HG03571 (cell line): ENCODE results near the gene ASB7.
"Not testable (repeated sequence)": the region's sequence is repeated elsewhere in the genome, so short reads cannot be mapped to it uniquely, and the experiment has no call there.

Experiments
- ATAC-seq: cut with Tn5 transposase; IDR thresholded peaks from one replicate; pipeline ENCODE4 v1.9.1; 2021; ENCODE audit not compliant: unreplicated experiment

ASB7 gene

DNA sequence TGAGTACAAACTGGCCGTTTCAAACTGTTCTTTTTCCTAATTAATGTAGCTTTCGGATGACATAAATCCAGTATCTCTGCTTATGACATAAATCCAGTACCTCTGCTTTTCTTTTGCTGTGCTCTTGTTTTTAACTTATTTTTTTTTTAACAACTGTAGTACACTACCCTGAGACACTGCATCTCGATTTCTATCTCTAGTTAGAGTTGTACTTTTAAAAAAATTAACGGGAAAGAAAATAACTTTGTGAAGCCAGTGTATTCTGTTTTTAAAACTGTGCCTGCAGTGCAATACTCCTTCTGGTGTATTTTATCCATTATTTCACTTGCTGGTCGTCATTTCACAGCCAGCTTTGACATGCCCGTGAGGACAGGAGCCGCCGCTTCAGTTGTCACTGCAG, 46.6 kb downstream of the ASB7 start:
- no peak for ATAC-seq

DNA sequence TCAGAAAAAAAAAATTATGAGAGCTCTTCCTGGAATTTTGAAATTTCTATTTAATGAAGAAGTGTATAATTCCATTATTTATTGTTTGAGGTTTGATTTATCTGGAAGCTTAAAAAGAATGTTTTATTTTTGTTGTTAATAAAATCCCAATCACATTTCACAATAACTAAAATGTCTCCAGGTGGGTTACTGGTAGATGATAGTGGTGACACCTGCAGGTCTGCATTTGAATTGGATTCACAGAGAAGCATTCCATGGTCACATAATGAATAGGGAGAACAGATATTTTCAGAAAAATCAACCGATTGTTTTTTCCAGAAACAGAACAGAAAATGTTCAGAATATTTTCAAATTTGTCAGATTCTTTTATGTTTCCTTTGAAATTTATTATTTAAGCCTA, 48.3 kb downstream of the ASB7 start:
- ATAC-seq: no peak

DNA sequence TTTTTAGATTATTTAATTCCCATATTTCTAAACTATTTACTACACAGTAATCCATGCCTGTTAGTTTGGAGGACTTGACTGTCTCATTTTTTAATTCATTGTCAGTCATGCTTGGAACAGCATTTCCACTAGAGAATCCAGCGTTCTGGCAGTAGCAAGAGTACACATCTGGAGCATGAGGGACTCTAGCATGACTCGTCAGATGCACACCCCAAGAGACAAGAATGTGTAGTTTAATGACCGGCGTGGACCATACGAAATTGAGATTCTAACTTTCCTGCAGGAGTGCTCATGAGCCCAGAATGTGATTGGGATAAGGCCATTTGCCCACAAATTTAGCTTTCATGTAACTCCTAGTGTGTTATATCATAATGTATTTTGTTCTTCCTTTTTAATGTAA, 48.9 kb downstream of the ASB7 start:
- ATAC-seq: no peak

DNA sequence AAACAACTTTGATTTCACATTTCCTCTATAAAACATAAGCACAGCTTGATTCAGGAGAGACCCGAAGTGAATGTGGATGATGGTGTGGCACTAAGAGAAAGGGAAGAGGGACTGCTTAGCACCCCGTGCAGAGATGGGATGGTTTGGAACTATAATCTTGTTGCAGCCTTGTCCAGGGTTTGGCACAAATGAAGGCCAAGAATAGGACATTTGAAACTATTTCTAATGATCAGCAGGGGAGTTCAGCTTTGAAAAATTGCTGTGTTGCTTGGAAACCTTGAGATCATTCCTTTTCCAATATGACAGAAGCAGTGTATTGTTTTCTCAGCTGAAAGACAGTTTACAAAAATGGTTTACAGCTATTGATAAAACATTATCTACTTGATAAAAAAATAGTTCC, 49.7 kb downstream of the ASB7 start:
- ATAC-seq: no peak

DNA sequence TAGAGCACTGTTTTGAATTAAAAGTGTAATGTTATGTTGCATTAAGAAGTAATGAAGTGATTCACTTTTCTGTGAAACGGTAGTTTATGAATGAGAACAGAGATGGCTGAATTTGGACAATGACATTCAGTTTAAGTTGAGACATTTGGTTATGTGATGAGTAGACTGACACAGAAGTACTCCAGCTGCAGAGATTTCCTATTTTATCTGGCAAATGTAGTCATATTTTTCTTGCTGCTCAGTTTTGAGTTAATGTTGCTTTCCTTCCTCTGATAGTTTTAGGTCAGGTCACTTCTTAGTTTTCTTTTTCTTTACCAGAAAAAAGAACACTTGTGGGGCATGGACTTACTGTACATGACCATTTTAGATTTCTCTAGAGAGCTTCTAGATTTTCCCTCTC, 51.2 kb downstream of the ASB7 start:
- ATAC-seq: no peak

DNA sequence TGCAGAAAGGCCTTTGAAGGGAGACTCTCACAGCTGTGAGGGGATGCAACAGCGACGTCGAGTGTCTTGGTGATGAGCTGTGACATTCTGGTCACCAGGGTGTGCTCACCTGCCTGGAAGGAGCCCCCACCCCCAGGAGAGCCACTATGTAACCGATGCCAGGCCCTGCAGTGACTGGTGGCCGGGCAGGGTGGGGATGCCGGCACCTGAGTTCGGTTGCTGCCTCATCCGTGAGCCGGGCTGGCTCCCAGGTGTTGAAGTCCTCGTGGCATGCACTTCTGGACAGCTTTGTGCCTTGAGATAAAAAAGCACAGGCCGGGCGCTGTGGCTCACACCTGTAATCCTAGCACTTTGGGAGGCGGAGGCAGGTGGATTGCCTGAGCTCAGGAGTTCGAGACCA, 56.5 kb downstream of the ASB7 start:
- ATAC-seq: no peak

DNA sequence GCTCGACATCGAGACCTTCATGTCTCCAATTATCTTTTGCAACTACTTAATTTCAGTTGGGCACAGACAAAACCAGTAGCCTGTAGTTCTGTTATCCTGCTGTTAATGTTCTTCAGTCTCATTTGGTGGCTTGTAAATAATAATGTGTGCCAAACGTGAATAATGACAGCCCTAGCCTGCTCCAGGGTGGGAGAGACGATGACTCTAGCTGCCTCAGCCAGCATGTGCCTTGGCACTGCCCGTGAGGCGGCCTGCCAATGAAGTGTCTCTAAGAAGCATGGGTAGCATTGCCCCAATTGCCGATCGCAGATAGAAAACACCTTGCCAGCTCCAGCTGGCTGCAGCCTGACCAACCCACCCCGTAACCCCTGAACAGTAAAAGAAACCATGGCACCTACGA, 58.8 kb downstream of the ASB7 start:
- ATAC-seq: no peak

DNA sequence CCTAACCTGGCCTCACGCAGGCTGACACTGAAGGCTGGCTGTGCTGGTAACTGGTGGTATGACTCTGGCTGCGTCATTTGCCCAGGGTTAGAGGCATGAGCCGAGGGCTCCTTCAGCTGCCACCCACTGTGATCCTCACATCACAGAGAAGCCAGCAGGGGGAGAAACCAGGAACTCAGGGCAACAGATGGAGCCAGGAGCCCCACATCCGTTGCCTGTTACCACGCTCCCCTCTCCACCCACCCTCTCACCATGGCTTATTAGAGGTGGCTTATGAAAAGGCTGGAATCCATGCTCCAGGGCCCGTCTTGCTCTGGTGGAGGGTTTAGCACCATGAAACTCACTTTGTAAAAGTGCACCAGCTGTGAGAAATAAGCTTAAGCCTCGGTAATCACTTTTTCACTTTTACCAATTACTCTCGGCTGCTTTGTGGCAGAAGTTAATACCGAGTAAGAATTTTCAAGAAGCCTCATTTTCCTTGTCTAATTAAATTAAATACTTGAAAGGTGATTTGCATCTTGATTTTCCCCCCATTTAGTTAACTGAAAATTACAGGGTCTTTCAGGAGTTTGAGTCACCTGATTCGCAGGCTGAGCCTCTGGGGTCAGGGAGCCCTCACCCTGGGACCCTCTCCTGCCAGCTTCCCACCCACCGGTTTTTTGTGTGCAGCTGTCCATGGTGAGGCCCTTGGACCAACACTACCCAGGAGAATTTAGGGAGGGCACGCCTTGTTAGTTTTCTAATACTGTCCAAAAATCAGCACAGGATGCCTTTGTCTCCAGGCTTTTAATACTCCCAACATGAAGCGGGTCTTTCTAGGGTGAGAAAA, 60.9 kb downstream of the ASB7 start:
- no peak for ATAC-seq

DNA sequence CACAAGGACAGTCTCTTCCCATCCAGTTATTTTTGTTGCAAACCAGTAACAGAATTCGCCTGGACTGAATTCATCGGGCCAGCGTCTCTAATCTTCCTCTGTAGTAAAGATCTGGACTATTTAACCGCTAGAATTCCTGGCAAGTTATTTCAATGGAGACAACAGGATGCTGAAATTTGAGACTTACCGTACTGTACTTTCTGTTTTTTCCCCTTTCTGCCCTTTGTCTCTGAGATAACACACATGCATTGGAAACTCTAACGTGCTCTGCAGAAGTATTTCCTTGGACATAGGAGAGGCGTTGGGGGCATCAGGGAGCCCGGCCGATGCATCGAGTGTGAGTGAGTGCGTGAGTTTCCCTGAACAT, 61.5 kb downstream of the ASB7 start:
- no peak for ATAC-seq

DNA sequence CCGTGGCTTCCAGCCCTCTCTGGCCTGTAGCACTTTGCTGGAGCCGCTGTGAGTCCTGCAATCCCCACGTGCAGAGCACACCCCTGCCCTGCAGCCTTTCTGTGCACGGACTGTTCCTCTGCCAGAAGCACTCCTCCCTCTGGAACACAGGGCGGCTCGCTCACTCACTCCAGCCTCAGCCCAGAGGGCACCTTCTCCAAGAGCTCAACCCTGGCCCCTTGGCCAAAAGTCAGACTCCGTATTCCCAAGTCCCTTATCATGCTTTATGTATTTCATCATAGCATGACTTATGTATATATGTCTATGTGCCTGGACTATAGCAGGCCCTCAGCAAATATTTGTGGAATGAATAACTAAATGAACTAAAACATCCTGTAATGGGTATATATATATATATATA, 63.2 kb downstream of the ASB7 start:
- no peak for ATAC-seq

DNA sequence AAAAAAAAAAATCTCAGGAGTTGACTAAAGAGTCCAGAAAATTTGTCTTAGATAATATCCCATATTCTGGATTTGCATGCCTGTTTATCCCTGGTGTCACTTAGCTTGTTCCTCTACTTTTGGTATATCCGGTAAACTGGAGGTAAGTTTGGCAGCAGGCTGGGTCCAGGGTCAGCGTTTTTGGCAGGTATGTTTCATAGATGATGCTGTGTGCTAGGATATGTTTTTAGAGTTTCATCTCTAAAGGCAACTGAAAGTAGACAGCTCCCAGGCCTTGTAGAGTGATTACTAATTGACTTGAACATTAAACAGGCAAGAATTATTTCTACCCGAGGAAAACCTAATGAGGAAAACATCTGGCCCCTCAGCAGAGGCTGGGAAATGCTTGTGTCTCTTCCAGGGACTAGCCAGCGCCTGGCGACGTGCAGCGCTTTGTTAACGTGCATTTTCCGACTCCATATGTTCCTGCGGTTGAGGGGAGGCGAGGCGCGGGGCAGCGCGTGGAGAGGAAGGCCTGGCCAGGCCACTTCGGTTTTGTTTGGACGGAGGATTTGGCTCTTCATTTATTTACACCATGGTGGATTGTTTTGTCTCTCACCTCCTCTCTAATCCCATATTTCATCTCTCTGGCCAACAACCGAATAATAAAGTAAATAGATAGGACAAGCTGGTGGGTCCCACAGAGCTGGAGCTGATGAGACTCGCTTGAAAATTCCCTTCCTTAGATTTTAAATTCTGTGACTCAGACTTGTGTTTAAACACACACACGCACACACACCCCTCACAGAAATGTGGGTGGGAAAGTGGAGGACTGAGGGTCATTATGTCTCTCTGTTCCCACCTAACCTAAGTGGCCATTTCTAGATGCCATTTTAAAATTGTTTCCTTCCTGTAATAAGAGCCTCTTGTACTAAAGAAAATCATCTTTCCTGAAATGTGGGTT, 65.3 kb downstream of the ASB7 start:
- ATAC-seq: no peak

DNA sequence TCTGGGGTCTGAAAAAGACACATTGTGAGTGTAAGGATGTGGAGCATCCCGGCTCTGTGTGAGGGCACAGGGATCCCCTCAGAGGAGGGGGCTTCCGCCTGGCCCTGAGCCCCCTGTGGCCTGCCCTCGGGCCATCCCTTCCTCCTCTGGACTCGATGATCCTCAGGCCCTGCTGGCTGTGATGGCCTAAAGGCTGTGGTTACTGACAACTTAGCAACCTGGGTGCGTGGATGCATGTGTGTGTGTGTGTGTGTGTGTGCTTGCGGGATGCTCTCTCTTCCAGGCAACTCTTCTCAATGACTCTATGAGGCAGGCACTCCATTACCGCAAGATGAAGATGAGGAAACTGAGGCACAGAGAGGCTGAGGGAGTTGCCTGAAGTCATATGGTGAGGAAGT, 66.0 kb downstream of the ASB7 start:
- ATAC-seq: no peak

DNA sequence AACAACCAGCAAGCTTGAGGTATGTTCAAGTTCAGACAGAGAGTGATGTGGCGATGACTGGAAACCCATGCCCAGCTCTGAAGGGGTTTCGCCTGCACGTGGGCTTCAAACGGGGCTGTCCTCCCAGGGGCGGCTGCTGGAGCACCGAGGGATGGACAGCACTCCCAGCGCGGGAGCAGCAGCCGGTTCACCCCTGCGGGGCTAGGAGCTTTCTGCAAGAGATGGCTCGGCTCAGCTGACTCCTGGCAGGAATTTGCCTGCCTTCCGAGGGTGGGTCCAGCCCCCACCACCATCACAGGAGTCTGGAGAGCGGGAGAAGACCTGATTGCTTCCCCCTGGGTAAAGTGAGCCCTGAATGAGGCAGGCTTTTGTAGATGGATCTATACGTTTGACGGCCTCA, 66.9 kb downstream of the ASB7 start:
- no peak for ATAC-seq

DNA sequence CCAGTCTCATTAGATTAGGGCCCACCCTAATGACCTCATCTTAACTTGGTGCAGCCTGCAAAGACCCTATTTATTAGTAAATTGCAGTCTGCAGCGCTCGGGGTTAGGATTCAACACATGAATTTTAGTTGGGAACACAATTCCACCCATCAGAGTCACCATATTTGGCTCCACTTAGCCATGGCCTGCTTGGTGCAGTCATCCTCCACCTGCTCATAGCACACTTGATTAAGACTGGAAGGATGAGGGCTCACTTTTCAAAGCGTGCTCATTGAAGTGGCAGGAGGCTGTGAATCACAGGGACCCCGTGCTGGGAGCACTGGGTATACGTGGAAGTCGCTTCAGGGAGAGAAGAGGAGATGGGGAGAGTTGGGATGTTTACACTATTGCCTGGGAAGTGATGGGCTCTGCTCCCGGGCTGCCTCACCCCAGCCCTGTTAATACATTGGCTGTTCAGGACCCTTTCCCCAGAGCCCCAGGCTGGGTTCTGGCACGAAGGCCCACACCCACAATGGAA, 68.2 kb downstream of the ASB7 start:
- no peak for ATAC-seq

DNA sequence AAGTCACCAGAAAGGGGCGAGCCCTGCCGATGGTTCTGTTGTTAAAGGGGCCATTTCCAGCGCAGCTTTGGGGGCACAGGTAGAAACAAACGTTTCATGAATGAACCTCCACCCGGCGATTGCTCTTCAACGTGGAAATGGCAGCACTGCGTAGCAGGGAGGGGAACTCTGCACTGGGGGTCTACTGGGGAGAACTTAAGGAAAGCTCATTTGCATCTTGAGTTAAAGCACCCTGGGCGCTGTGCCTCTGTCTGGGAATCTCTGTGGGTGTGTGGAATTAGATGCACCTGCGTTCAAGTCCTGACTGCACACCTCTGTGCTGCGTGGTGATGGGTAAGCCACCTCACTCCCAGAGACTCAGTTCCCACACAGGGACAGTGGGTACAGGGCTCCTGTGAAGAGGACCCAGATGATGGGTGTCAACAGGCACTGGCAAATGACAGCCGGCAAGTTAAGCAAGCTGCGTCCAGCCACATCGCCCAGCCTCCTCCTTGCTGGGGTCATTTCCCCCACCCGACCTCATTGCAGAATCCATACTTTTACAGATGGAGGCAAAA, 68.8 kb downstream of the ASB7 start:
- no peak for ATAC-seq

DNA sequence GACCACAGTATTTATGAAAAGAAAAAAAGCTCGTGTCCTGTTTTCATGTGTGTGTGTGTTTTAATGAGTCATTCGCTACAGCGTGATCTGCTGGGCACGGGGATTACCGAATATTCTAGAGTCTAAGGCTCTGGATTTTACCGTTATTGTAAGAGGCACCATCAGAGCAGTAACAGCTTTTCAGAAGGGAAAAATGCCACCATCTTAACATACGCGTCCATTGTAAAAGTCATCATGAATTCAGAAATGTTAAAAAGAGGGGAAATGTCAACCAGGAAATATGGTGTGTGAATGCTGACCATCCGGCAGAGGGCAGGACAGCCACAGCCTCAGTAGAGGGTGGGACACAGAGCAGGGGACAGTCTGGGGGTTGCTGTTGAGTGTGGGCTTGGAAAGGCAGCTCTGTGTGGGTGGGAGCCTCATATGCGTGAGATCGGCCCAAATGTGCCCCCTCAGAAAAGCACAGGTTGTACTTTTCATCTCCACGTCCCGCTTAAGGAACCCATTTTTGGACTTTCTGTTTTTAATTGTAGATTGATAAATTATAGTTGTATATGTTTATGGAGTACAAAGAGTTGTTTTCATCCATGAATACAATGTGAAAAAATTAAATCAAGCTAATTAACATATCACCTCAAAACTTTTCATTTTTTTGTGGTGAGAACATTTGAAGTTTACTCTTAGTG, 69.6 kb downstream of the ASB7 start:
- no peak for ATAC-seq

DNA sequence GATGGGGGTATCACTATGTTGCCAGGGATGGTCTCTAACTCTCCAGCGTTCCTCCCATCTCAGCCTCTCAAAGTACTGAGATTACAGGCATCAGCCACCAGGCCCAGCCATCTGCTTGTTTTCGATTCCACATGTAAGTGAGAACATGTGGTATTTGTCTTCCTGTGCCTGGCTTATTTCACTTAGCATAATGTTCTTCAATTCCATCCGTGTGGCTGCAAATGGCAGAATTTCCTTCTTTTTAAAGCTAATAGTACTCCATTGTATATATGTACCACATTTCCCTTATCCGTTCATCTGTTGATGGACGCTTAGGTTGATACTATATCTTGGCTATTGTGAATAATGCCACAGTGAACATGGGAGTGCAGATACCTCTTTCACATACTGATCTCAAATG, 70.6 kb downstream of the ASB7 start:
- ATAC-seq: no peak

DNA sequence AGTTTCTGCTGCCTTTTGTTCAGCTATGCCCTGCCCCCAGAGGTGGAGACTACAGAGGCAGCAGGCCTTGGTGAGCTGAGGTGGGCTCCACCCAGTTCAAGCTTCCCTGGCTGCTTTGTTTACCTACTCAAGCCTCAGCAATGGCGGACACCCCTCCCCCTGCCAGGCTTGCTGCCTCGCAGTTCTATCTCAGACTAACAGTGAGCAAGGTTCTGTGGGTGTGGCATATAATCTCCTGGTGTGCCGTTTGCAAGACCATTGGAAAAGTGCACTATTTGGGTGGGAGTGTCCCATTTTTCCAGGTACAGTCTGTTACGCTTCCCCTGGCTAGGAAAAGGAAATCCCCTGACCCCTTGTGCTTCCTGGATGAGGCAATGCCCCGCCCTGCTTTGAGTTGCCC, 76.8 kb downstream of the ASB7 start:
- not testable (repeated sequence) for ATAC-seq

DNA sequence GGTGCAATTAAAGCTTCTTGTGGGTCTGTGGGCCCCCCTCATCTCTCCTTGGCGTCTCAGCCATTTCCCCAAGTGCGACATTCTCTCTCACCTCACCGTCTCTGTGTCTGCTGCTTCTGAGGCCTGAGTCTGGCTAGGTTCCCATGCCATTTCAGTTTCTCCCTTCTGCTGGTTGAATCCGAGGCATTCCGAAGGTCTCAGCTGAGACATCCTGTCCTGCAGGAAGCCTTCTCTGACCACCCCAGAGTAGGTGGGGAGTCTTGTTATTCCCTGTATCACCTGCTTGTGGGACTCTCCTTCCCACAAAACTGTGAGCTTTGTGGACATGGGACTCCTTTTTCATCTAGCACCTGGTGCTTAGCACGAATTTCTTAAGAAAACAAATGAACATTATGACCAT, 78.3 kb downstream of the ASB7 start:
- ATAC-seq: no peak

DNA sequence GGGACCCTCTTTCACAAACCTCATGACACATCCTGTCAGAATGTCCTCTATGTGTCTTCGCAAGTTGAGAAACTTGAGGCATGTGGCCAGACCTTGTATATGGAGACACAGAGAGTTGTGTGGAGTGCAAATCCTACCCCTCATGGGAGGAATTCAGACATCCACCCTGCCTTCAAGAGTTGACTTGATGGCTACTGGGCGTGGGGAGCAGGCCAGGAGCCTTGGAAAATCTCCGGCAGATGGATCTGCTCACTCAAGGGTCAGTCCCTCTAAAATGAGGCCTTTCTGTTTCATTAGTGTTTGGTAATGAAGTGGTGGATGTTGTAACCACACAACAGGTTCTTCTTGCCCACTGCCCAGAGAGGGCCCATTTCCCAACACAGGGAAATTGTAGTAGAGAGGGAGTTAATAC, 79.0 kb downstream of the ASB7 start:
- no peak for ATAC-seq

DNA sequence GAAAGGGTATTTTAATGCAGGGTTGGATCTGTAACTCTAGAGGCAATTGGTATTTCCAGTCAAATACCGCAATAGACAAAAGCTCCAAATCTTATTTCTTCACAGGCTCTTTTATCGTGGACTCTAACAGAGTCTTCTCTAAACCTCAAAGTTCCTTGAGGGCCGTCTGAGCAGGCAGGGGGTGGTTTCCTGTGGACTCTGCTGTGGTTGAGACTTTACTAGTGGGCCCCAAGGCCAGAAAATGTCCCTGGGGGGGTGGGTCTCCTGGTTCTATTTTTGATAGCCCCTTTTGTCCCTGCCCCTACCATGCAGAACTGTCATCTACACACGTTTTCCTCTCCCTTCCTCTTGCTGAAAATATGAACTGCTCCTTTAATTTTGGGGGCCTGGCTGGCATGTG, 80.1 kb downstream of the ASB7 start:
- ATAC-seq: no peak
